GM19468 (cell line): ENCODE measurements around the gene SCIMP.
"Not testable (repeated sequence)": the region's sequence is repeated elsewhere in the genome, so short reads cannot be mapped to it uniquely, and the experiment has no call there.

ENCODE experiments used
- ATAC-seq: cut with Tn5 transposase; IDR thresholded peaks from one replicate; pipeline ENCODE4 v1.9.1; 2021; ENCODE audit warnings: mild to moderate bottlenecking, moderate library complexity, moderate number of reproducible peaks; ENCODE audit not compliant: unreplicated experiment; ENCODE audit errors: extremely low read depth

Gene SCIMP

GRCh38 chr17:5239769-5240168 is 5.1 kb upstream of the SCIMP start:
- ATAC-seq: not testable (repeated sequence)

GRCh38 chr17:5238333-5238732 is 3.7 kb upstream of the SCIMP start:
- ATAC-seq: no peak

GRCh38 chr17:5237541-5238016 is 2.9 kb upstream of the SCIMP start:
- no peak for ATAC-seq

- ATAC-seq: no peak
These were observed 2.4 kb upstream of the SCIMP start for GRCh38 chr17:5236938-5237540.

GRCh38 chr17:5233492-5233891 is 1.2 kb downstream of the SCIMP start:
- ATAC-seq: not testable (repeated sequence)

GRCh38 chr17:5226940-5227878 is 7.5 kb downstream of the SCIMP start:
- ATAC-seq: no peak

GRCh38 chr17:5225668-5226457 is 8.8 kb downstream of the SCIMP start:
- no peak for ATAC-seq

- not testable (repeated sequence) for ATAC-seq
These were observed 12.7 kb downstream of the SCIMP start for GRCh38 chr17:5221912-5222311.

GRCh38 chr17:5220074-5220473 is 14.6 kb downstream of the SCIMP start:
- ATAC-seq: no peak

- no peak for ATAC-seq
These were observed 15.1 kb downstream of the SCIMP start for GRCh38 chr17:5219536-5219935.

- ATAC-seq: not testable (repeated sequence)
These were observed 17.1 kb downstream of the SCIMP start for GRCh38 chr17:5217562-5217961.

GRCh38 chr17:5211458-5211857 is 23.2 kb downstream of the SCIMP start:
- no peak for ATAC-seq

- no peak for ATAC-seq
These were observed 23.9 kb downstream of the SCIMP start for GRCh38 chr17:5210614-5211252.

- ATAC-seq: no peak
These were observed 24.6 kb downstream of the SCIMP start for GRCh38 chr17:5210091-5210490.

GRCh38 chr17:5209396-5209795 is 25.3 kb downstream of the SCIMP start:
- ATAC-seq: no peak

GRCh38 chr17:5203908-5204294 is 30.8 kb downstream of the SCIMP start:
- ATAC-seq: no peak

GRCh38 chr17:5203178-5203907 is 31.3 kb downstream of the SCIMP start:
- no peak for ATAC-seq

GRCh38 chr17:5201011-5201410 is 33.6 kb downstream of the SCIMP start:
- ATAC-seq: no peak

GRCh38 chr17:5200360-5200759 is 34.3 kb downstream of the SCIMP start:
- no peak for ATAC-seq
